IPS-18a (cell line): ENCODE data around the gene WWC1.

ENCODE experiments used
- H3K27ac ChIP-seq: one replicate; pipeline ENCODE4 v1.5.1; 2013; ENCODE audit warnings: low read length
- H3K27me3 ChIP-seq: one replicate; pipeline ENCODE4 v1.6.1; 2013; ENCODE audit warnings: mild to moderate bottlenecking, low read length; ENCODE audit not compliant: control insufficient read depth, insufficient read depth
- H3K36me3 ChIP-seq: one replicate; pipeline ENCODE4 v1.6.1; 2013; ENCODE audit warnings: low read depth, low read length; ENCODE audit not compliant: control insufficient read depth
- H3K4me1 ChIP-seq: one replicate; pipeline ENCODE4 v1.6.1; 2013; ENCODE audit warnings: low read depth, low read length; ENCODE audit not compliant: control insufficient read depth
- H3K4me3 ChIP-seq: one replicate; pipeline ENCODE4 v1.5.1; 2013; ENCODE audit warnings: low read length
- H3K9ac ChIP-seq: one replicate; pipeline ENCODE4 v1.6.1; 2013; ENCODE audit warnings: mild to moderate bottlenecking, low read length, moderate library complexity
- H3K9me3 ChIP-seq: one replicate; pipeline ENCODE4 v1.6.1; 2013; ENCODE audit warnings: low read depth, low read length; ENCODE audit not compliant: control insufficient read depth

WWC1 gene

DNA sequence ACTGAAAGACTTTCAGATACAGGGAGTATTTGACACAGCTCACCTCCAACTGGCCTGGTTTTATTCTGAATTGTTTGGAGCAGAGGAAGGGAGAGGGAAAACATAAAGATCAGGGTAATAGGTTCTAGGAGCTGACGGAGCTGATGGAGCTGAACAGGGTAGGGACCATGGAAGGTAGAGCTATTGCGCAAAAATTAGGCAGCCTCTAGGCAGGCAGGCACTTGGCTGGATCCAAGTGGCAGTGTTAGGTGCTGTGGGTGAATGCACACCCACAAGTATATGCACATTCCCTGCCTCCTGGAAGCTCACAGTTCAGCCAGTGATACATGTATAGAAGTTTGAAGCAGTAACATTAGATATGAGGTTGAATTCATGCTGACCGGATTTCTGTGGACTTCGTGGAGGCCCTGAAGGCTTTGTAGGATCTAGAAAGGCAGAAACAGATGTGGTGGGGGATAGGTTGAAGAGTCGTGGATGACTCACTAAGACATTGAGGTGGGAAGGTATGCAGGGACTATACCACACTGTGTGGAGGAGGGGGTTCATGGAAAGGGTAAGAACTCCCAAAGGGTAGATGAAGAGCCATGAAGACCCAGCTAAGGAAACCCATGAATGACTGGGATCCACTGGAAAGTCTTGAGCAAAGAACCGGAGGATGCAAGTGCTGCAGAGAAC is 50.8 kb downstream of the WWC1 start:
- Histone ChIP-seq H3K36me3 (no peaks in the 10 kb centered on the region), H3K4me3 (no peak overlapping the region), H3K4me1 (peaks cover 30% of the 10 kb centered on the region), H3K9me3 (no peaks in the 10 kb centered on the region), H3K9ac (no peak overlapping the region), H3K27me3 (no peaks in the 10 kb centered on the region), H3K27ac (no peak overlapping the region)

DNA sequence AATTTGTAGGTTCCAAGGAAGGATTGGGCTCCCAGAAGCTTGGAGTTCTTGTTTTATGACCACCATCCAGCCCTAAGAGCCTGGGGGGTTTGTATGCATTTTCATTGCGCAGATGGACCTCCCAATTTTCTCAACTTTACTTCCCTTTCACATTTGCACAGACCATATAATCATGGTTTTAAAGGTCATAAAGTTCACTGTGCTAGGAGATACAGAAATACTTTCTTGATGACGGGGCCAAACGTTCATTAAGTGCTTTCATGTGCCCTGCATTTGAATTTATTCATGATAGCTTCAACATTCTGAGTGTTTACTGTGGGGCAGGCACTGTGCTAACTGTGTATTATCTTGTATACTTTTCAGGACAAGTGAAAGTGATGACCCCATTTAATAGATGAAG is 51.5 kb downstream of the WWC1 start:
- no peaks in the 10 kb centered on the region for H3K9me3 ChIP-seq
- H3K36me3 ChIP-seq: no peaks in the 10 kb centered on the region
- H3K27ac ChIP-seq: no peak overlapping the region
- peaks cover 37% of the 10 kb centered on the region for H3K4me1 ChIP-seq
- H3K27me3 ChIP-seq: no peaks in the 10 kb centered on the region
- H3K4me3 ChIP-seq: no peak overlapping the region
- no peak overlapping the region for H3K9ac ChIP-seq

DNA sequence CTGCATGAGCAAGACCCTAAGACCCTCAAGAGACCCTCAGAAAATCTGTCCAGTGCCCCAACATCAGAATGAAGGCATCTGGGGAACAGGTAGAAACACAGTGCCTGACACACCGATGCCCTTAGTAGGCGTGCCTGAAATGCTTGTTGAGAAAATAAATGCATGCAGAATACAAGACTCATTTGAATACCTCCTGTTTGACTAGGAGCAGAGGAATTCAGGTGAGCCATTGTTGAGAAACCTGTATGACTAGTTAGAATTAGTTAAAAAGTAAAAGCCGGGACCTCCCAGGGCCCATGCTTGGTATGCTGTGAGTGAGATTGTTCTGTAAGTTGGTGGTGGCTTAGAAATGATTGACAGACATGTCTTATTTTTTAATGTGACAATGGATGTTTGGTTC is 55.0 kb downstream of the WWC1 start:
- no peaks in the 10 kb centered on the region for H3K36me3 ChIP-seq
- no peak overlapping the region for H3K4me3 ChIP-seq
- H3K9ac ChIP-seq: no peak overlapping the region
- no peaks in the 10 kb centered on the region for H3K27me3 ChIP-seq
- H3K27ac ChIP-seq: no peak overlapping the region
- peaks cover 37% of the 10 kb centered on the region for H3K4me1 ChIP-seq
- H3K9me3 ChIP-seq: no peaks in the 10 kb centered on the region

DNA sequence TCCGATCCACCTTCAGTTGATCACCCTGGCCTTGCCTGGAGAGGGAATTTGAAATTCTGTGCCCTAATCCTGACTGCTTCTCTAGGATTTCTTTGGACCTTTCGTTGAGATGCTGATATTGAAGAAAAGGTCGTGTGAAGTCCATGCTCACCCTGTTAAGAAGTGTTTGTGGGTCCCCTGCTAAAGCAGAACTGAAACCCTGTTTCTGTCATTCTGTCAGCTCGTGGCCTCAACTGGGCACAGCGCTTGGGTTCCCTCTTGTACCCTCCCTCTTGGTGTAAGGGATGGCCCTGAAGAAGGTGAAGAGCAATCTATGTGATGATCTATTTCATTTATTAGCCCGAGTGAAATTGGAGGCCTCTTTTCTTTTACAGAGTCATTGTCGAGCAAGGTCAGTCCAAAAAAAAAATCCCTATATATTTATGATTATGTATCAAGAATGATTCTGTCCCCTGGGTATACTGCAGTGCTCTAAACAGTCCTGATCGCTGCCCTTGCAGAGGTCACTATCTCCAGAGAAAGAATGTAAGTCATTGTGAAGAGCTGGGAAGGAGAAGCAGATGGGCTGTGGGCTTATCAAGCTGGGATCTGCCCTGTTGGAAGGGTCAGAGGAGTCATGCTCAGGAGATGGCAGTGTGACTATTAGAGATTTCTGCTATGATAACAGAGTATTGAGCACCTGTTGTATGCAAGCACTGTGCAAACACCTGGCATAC is 56.1 kb downstream of the WWC1 start:
- no peak overlapping the region for H3K9ac ChIP-seq
- H3K27me3 ChIP-seq: no peaks in the 10 kb centered on the region
- H3K36me3 ChIP-seq: no peaks in the 10 kb centered on the region
- H3K4me3 ChIP-seq: no peak overlapping the region
- H3K9me3 ChIP-seq: no peaks in the 10 kb centered on the region
- no peak overlapping the region for H3K27ac ChIP-seq
- peaks cover 37% of the 10 kb centered on the region for H3K4me1 ChIP-seq

DNA sequence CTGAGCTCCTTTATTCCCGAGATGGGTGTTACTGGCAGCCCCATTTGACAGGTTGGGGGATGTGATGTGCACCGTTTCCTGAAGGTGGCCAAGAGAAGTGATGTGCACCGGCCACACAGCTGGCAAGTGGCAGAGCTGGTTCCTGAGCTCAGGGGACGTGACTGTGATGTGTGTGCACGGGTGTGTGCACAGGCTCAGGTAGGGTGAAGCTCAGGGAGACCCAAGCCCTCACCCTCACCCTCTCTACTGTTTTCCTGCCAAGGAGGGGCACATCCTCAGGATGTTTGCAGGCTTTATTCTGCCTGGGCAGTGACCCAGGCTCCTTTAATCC is 56.6 kb downstream of the WWC1 start:
- Histone ChIP-seq H3K9me3 (no peaks in the 10 kb centered on the region), H3K36me3 (no peaks in the 10 kb centered on the region), H3K4me1 (peaks cover 37% of the 10 kb centered on the region), H3K9ac (no peak overlapping the region), H3K27ac (no peak overlapping the region), H3K27me3 (no peaks in the 10 kb centered on the region), H3K4me3 (no peak overlapping the region)

DNA sequence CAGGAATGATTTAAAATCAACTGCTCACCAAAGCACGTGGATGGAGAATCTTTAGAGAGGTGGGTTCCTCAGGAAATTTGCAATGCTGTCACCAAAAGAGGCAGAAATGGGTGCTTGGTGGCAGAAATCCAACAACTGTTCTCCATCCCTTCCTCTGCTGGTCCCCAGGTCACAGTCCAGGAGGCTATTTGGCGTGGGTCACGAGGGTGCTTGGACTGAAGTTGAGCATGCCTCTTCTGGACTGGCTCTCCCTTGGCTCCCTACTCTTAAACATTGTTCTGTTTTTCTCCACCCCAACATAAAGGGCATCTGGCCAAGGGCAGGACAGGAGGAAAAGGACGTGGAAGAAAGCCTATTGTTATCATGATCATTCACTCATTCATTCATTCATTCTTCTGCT is 58.9 kb downstream of the WWC1 start:
- Histone ChIP-seq H3K36me3 (no peaks in the 10 kb centered on the region), H3K27ac (no peak overlapping the region), H3K9me3 (no peaks in the 10 kb centered on the region), H3K27me3 (no peaks in the 10 kb centered on the region), H3K4me3 (no peak overlapping the region), H3K9ac (no peak overlapping the region), H3K4me1 (peaks cover 30% of the 10 kb centered on the region)

DNA sequence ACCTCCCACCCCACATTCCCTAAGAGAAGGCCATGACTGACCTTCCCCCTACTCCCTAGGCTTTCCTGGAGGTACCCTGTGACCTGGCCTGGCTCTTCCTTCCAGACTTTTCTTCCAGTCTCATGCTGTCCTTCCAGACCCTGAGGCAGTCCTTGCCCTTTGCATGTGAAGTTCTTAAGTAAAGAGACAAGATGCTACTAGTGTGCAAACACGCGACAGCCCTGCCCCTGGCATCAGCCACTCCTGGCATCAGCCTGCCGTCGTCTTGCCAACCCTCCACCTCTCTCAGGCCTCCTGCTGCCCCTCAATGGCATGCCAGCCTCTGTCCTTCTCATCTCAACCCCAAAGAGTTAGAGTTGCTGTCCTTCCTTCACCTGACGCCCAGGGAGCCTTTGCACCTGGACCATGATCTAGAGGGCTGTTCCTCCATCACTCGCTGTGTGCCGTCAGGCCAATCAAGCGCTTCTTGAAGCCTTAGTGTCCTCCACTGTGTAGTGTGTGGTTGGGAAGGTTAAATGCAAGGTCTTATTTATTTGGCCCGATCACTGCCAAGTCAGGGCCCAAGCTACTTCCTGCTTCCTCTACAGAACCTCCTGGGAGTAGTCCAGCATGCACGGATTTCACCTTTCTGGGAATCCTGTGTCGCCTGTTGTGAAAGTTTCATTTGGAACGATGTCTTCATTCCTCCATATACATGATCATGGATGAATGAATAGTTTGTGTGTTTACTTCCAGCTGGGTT is 61.9 kb downstream of the WWC1 start:
- no peak overlapping the region for H3K9ac ChIP-seq
- no peaks in the 10 kb centered on the region for H3K9me3 ChIP-seq
- no peak overlapping the region for H3K4me3 ChIP-seq
- no peaks in the 10 kb centered on the region for H3K4me1 ChIP-seq
- no peaks in the 10 kb centered on the region for H3K27me3 ChIP-seq
- H3K27ac ChIP-seq: no peak overlapping the region
- no peaks in the 10 kb centered on the region for H3K36me3 ChIP-seq

DNA sequence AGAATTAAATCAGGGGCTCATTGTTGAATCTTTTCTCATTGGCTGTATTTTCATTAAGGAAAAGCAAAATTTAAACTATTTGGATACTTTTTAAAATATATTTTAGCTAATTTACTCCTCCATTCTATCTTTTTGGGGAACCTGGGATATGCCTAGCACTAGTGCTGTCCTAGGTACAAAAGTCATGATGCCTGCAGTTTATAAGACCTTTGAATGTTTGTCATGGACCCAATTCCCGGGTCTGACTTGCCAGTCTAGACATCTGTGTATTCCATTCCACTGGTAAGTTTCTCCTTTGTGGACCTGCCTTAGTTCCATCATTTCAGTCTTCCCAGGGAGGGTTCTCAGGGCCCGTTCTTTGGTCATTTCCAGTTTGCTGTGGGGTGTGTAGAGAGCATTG is 63.0 kb downstream of the WWC1 start:
- no peaks in the 10 kb centered on the region for H3K27me3 ChIP-seq
- no peak overlapping the region for H3K27ac ChIP-seq
- H3K4me1 ChIP-seq: no peaks in the 10 kb centered on the region
- no peaks in the 10 kb centered on the region for H3K36me3 ChIP-seq
- H3K9ac ChIP-seq: no peak overlapping the region
- H3K9me3 ChIP-seq: no peaks in the 10 kb centered on the region
- no peak overlapping the region for H3K4me3 ChIP-seq

DNA sequence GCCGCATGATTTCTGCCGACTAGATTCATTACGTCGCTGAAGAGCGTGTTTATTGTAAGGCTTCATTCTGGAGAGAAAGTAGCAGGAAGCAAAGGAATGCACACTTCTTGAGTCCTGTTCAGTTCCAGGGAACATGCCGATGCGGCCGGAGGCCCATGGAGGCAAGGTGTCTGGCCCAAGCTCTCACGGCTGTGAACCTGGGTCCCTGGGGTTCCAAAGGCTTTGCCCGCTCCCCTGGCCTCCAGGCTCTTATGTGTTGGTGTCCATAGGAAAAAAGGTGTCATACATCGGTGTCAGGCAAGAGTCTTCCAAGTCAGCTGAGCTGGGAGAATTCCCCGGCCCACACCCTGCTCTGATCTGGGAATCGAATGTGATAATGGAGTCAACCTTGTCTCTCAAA is 64.7 kb downstream of the WWC1 start:
- Histone ChIP-seq H3K4me3 (no peak overlapping the region), H3K9ac (no peak overlapping the region), H3K27me3 (no peaks in the 10 kb centered on the region), H3K4me1 (no peaks in the 10 kb centered on the region), H3K27ac (no peak overlapping the region), H3K9me3 (no peaks in the 10 kb centered on the region), H3K36me3 (no peaks in the 10 kb centered on the region)

DNA sequence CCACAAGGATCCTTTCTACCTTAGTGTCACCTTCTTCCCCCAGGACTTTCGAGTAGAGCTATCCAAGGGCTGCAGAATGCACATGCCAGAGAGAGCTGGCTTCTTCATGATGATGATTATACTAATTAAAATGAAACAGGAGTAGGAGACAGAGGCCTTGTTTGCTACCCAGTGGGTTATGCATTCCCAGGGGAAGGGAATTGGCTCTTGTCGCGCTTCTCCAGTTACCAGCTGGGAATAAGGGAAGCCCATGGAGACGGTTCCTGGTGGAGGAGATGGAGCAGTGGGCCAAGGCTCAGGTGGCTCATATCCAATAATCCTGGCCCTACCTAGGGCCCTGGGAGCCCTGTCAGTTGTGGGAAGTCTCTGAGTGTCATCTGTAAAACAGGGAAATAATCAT is 65.1 kb downstream of the WWC1 start:
- H3K4me3 ChIP-seq: no peak overlapping the region
- no peaks in the 10 kb centered on the region for H3K36me3 ChIP-seq
- H3K4me1 ChIP-seq: no peaks in the 10 kb centered on the region
- H3K9ac ChIP-seq: no peak overlapping the region
- H3K9me3 ChIP-seq: no peaks in the 10 kb centered on the region
- H3K27me3 ChIP-seq: no peaks in the 10 kb centered on the region
- H3K27ac ChIP-seq: no peak overlapping the region

DNA sequence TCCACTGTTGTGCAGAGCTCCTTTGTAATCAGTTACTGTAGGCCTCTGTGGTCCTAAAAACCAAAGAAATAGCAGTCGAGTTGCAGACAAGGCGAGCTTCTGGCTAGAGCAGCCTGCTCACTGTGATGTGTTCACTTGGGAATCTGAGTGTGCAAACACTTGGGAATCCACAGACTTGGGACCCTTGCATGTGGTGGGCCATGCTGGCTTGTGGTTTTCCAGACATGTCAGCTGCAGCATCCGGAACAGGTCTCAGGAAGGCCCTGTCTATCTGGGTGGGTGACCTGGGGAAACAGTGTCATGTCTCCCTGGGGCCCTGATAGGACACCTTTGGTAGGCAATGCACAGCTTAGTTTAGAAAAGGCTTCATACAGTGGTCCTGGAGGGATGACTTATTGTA is 66.4 kb downstream of the WWC1 start:
- H3K9ac ChIP-seq: no peak overlapping the region
- H3K27me3 ChIP-seq: no peaks in the 10 kb centered on the region
- H3K4me1 ChIP-seq: no peaks in the 10 kb centered on the region
- H3K4me3 ChIP-seq: no peak overlapping the region
- H3K36me3 ChIP-seq: no peaks in the 10 kb centered on the region
- no peaks in the 10 kb centered on the region for H3K9me3 ChIP-seq
- H3K27ac ChIP-seq: no peak overlapping the region
